ENCODE data around the gene ZFYVE9. TPM values are rescaled to one million over a fixed set of nuclear protein-coding genes. Genes with fewer than 3 reads are reported as not detected.
A peak's percentile ranks its signal among the peaks of the same experiment; 100 is the strongest.

ZFYVE9 gene
- polyA plus RNA-seq, 1 donor from 2014 or later: 18.1 TPM

GRCh38 chr1:52366517-52366827 lies 224.6 kb downstream of the ZFYVE9 start:
- Histone ChIP-seq H3K27me3 (ENCODE audit: insufficient read depth, low read depth, low read length) (no peaks in the 10 kb centered on the region), H3K9ac (ENCODE audit: low read length) (peak overlapping the region; percentile 93), H3K9me3 (ENCODE audit: low read length) (no peaks in the 10 kb centered on the region), H4K20me1 (ENCODE audit: insufficient read depth) (no peaks in the 10 kb centered on the region), H2AFZ (ENCODE audit: low read depth, low read length) (peak overlapping the region; percentile 93), H3K9me2 (ENCODE audit: insufficient read depth, low read length) (no peaks in the 10 kb centered on the region), H3K4me3 (ENCODE audit: low read length) (peak overlapping the region; percentile 98), H3K79me2 (replicated peaks; ENCODE audit: insufficient read depth, low read length) (peaks cover 18% of the 10 kb centered on the region), H3K4me2 (ENCODE audit: low read length) (no peak overlapping the region), H3K27ac (ENCODE audit: low read length) (peak overlapping the region; percentile 83), H3K36me3 (ENCODE audit: insufficient read depth, low read length) (no peaks in the 10 kb centered on the region), H3F3A (ENCODE audit: insufficient read depth, low read length, poor library complexity, severe bottlenecking) (no peaks in the 10 kb centered on the region)
- TF ChIP-seq REST (IDR thresholded peaks at IDR 0.05; ENCODE audit: borderline replicate concordance) (no peak), POLR2AphosphoS5 (IDR thresholded peaks at IDR 0.05) (no peak), CTCF (IDR thresholded peaks at IDR 0.05; ENCODE audit: poor library complexity, severe bottlenecking) (no peak), SMC3 (conservative IDR thresholded peaks at IDR 0.05; ENCODE audit: poor library complexity) (no peak), MXI1 (conservative IDR thresholded peaks at IDR 0.05; ENCODE audit: poor library complexity, severe bottlenecking) (no peak), EP300 (conservative IDR thresholded peaks at IDR 0.05; ENCODE audit: poor library complexity, severe bottlenecking) (no peak), RAD21 (conservative IDR thresholded peaks at IDR 0.05) (no peak), EZH2 (IDR thresholded peaks at IDR 0.05; ENCODE audit: borderline replicate concordance, insufficient read depth, low read length, poor library complexity, severe bottlenecking) (no peak), TAF1 (IDR thresholded peaks at IDR 0.05; ENCODE audit: low read depth) (no peak)

- no peak overlapping the region for H3K9ac ChIP-seq (ENCODE audit: low read length)
- no peaks in the 10 kb centered on the region for H3K9me3 ChIP-seq (ENCODE audit: low read length)
- no peak overlapping the region for H2AFZ ChIP-seq (ENCODE audit: low read depth, low read length)
- no peaks in the 10 kb centered on the region for H3F3A ChIP-seq (ENCODE audit: insufficient read depth, low read length, poor library complexity, severe bottlenecking)
- no peak overlapping the region for H3K4me3 ChIP-seq (ENCODE audit: low read length)
- no peaks in the 10 kb centered on the region for H3K9me2 ChIP-seq (ENCODE audit: insufficient read depth, low read length)
- H3K27ac ChIP-seq (ENCODE audit: low read length): no peak overlapping the region
- no peak for TF ChIP-seq TAF1 (IDR thresholded peaks at IDR 0.05; ENCODE audit: low read depth)
- no peak overlapping the region for H3K4me2 ChIP-seq (ENCODE audit: low read length)
- no peaks in the 10 kb centered on the region for H3K36me3 ChIP-seq (ENCODE audit: insufficient read depth, low read length)
- H4K20me1 ChIP-seq (ENCODE audit: insufficient read depth): no peaks in the 10 kb centered on the region
- no peaks in the 10 kb centered on the region for H3K27me3 ChIP-seq (ENCODE audit: insufficient read depth, low read depth, low read length)
- H3K79me2 ChIP-seq (replicated peaks; ENCODE audit: insufficient read depth, low read length): peaks cover 18% of the 10 kb centered on the region
Observed at GRCh38 chr1:52367272-52367671, 225.4 kb downstream of the ZFYVE9 start.
